ENCODE measurements around the gene CEP78.

Gene CEP78

DNA sequence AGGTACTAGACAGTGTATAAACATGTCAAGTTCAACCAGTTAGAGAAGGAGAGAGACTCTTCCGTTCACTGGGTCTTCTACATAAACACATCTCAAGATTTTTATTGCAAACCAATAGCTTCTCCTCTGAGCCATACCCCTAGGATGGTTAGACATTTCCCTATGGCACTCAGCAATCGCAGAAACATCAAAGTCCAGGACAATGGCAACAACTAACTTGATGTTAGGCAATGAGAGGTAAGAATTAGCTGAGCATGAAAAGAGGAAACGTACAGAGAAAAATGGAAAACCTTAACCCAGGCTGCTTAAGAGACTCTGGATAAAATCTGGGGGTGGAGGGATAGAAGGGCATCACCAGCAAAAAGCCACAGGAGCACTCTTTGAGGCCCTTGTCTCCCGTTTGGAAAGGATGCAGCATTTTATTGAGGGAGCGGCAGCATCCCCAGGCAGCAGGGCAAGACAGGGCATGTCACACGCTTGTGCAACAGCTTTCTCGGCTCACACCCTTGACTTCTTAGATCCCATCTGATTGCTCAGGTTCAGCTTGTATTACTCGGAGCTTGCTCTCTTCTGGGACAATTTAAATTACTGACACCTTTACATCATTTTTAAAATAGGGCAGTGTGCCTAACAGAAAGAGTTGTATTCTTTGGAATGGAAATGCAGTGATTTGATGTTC lies 52.5 kb downstream of the CEP78 start:
- H3K27me3 ChIP-seq, result peaks cover 31% of the 10 kb centered on the region
- TF ChIP-seq, protein P1, sequence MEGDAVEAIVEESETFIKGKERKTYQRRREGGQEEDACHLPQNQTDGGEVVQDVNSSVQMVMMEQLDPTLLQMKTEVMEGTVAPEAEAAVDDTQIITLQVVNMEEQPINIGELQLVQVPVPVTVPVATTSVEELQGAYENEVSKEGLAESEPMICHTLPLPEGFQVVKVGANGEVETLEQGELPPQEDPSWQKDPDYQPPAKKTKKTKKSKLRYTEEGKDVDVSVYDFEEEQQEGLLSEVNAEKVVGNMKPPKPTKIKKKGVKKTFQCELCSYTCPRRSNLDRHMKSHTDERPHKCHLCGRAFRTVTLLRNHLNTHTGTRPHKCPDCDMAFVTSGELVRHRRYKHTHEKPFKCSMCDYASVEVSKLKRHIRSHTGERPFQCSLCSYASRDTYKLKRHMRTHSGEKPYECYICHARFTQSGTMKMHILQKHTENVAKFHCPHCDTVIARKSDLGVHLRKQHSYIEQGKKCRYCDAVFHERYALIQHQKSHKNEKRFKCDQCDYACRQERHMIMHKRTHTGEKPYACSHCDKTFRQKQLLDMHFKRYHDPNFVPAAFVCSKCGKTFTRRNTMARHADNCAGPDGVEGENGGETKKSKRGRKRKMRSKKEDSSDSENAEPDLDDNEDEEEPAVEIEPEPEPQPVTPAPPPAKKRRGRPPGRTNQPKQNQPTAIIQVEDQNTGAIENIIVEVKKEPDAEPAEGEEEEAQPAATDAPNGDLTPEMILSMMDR (IDR thresholded peaks at IDR 0.05), result no peak
- H3K36me3 ChIP-seq, result no peaks in the 10 kb centered on the region
- H3K4me1 ChIP-seq (ENCODE audit: control insufficient read depth in 1 of 2, insufficient read depth in 1 of 2, low read depth in 1 of 2, low read length in 1 of 2), result no peaks in the 10 kb centered on the region
- H3K4me3 ChIP-seq (ENCODE audit: low read depth in 1 of 2, low read length in 1 of 2), result no peak overlapping the region
- no peaks in the 10 kb centered on the region for H3K9me3 ChIP-seq
- no peak overlapping the region for H3K27ac ChIP-seq

DNA sequence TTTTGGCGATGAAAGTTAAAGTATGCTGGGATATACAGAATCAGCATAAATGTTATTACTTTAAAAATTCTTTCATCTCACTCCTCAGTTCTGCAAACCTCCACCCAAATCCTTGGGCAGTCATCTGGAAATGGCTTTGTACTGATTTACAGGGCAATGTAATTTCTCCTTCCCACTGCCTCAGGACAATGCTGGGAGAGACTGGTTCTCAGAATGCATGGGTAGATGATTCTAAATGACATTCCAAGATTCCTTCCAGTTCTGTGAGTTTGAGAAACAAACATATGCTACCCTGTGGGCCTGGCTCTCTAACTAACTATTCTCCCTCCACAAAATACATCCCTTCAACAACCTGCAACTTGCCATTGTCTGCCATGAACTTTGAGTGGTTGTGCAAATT lies 53.6 kb downstream of the CEP78 start:
- Histone ChIP-seq H3K36me3 (no peaks in the 10 kb centered on the region), H3K27ac (no peak overlapping the region), H3K27me3 (peaks cover 31% of the 10 kb centered on the region), H3K9me3 (no peaks in the 10 kb centered on the region), H3K4me3 (ENCODE audit: low read depth in 1 of 2, low read length in 1 of 2) (no peak overlapping the region), H3K4me1 (ENCODE audit: control insufficient read depth in 1 of 2, insufficient read depth in 1 of 2, low read depth in 1 of 2, low read length in 1 of 2) (no peaks in the 10 kb centered on the region)
- TF ChIP-seq, protein P1 (IDR thresholded peaks at IDR 0.05), result no peak

DNA sequence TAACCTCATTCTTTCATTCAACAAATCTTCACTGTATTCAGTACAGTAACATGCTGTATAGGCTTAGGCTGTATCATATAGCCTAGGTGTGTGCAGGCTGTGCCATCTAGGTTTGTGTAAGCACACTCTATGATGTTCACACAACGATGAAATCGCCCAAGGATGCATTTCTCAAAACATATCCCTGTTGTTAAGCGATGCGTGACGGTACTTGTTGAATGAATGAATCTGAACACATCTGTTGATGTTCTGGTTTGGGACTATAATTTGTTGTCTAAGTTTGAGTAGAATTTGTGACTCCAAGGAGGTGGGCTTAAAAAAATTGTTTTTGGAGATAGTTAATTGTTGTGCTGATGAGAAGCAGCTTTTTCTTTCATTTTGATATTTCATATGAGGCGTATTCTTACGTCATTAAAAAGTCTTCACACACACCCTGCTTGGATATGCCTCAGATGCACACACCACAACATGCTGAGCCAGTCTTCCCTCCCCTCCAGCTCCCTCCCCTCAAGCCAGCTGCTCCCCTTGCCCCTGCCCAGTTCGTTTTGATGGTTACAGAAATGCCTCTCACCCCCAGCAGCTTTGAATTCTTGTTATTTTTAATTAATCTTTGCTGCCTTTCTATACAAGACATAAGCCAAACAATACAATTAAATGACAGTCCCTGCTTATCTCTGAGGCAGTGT lies 55.5 kb downstream of the CEP78 start:
- H3K4me3 ChIP-seq (ENCODE audit: low read depth in 1 of 2, low read length in 1 of 2), result no peak overlapping the region
- H3K4me1 ChIP-seq (ENCODE audit: control insufficient read depth in 1 of 2, insufficient read depth in 1 of 2, low read depth in 1 of 2, low read length in 1 of 2), result peaks cover 5 to 14% of the 10 kb centered on the region in 2 experiments
- H3K9me3 ChIP-seq, result no peaks in the 10 kb centered on the region
- TF ChIP-seq, protein P1 (IDR thresholded peaks at IDR 0.05), result no peak
- H3K36me3 ChIP-seq, result no peaks in the 10 kb centered on the region
- H3K27ac ChIP-seq, result no peak overlapping the region
- peaks cover 25% of the 10 kb centered on the region for H3K27me3 ChIP-seq

DNA sequence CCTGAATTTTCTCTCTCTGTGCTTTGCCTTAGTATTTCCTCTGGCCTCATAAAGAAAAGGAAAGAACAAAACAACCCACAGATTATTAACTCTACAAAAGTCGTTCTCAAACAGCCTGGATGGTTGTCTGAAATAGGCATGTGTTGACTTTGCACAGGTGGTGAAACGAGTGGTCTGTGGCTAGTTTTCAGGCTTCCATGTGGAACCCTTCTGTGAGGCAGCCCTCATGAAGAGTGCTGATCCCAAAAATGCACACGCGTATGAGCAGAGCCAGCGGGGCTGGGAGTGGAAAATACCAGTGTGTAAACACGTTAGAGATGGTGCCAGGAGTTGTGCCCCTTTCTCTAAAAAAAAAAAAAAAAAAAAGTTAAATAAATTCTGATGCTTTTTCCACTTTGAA lies 56.2 kb downstream of the CEP78 start:
- H3K4me1 ChIP-seq (ENCODE audit: control insufficient read depth in 1 of 2, insufficient read depth in 1 of 2, low read depth in 1 of 2, low read length in 1 of 2), result peaks cover 11 to 17% of the 10 kb centered on the region in 2 experiments
- H3K9me3 ChIP-seq, result no peaks in the 10 kb centered on the region
- TF ChIP-seq, protein P1 (IDR thresholded peaks at IDR 0.05), result no peak
- H3K27ac ChIP-seq, result no peak overlapping the region
- no peak overlapping the region for H3K4me3 ChIP-seq (ENCODE audit: low read depth in 1 of 2, low read length in 1 of 2)
- H3K27me3 ChIP-seq, result peaks cover 30% of the 10 kb centered on the region
- no peaks in the 10 kb centered on the region for H3K36me3 ChIP-seq

DNA sequence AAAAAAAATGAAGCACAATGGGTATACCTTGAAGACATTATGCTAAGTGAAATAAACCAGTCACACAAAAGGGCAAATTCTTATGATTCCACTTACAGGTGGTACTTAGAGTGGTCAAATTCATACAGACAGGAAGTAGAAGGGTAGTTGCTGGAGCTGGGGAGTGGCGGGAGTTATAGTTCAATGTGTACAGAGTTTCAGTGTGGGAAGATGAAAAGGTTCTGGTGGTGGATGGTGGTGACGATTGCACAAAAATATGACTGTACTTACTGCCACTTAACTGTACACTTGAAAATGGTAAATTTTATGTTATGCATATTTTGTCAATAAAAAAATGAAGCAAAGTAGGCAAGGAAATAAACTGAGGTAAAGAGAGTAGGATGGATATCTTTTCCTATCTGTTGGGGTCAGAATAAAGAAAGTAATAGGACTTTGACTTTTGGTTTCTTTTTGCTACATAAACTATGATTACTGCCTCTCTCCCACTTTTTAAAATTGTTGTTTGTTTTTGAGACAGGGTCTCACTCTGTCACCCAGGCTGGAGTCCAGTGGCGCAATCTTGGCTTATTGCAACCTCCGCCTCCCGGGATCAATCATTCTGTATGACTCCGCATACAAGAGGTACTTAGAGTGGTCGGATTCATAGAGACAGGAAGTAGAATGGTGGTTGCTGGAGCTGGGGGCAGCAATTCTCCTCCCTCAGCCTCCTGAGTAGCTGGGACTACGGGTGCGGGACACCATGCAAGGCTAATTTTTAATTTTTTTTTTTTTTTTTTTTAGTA lies 57.0 kb downstream of the CEP78 start:
- Histone ChIP-seq H3K4me1 (ENCODE audit: control insufficient read depth in 1 of 2, insufficient read depth in 1 of 2, low read depth in 1 of 2, low read length in 1 of 2) (peaks cover 20 to 24% of the 10 kb centered on the region in 2 experiments), H3K4me3 (ENCODE audit: low read depth in 1 of 2, low read length in 1 of 2) (no peak overlapping the region), H3K27me3 (peaks cover 39% of the 10 kb centered on the region), H3K27ac (no peak overlapping the region), H3K9me3 (no peaks in the 10 kb centered on the region), H3K36me3 (no peaks in the 10 kb centered on the region)
- TF ChIP-seq, protein P1 (IDR thresholded peaks at IDR 0.05), result no peak
